K562 (cell line): ENCODE measurements around the gene C13orf46. TPM values are rescaled to one million over a fixed set of nuclear protein-coding genes. Genes with fewer than 3 reads are reported as not detected.

Source experiments
- ATAC-seq: fragments of 200-7000 bp; cut with Tn5 transposase; 3 replicates; pipeline ENCODE4 v1.9.1; 2020; ENCODE audit warnings: moderate library complexity
- BruUV-seq: library from RNA; stranded (reverse); fragments of 400-500 nt; replicated peaks from 2 replicates; lab custom pipeline; 2021; lab: Mats Ljungman, UMichigan
- CTCF ChIA-PET: fragments of 300-600 bp; formaldehyde crosslinking; extraction: SDS; loops from one replicate; lab custom pipeline; 2021; ENCODE audit warnings: low intra/inter-chr PET ratio; lab: Yijun Ruan, JAX
- POLR2A ChIA-PET: fragments of 300-600, 350-650 bp; sonication (Branson Sonifier 250); formaldehyde crosslinking; extraction: SDS; loops from one replicate; lab custom pipeline; 2021; ENCODE audit warnings: antibody characterized with exemption, inconsistent platforms; lab: Yijun Ruan, JAX
- DNase-seq, 4 experiments: peaks; one replicate each; pipeline versions ENCODE4 v3.0.0 to v3.0.0-alpha.2; 2011 to 2018; ENCODE audit warnings: low spot score in 3 of 4, mixed read lengths in 3 of 4; ENCODE audit errors: extremely low read depth in 1 of 4
- FAIRE-seq: peaks from 2 replicates; lab custom pipeline; 2011; peaks lifted over from hg19 to GRCh38; lab: Jason Lieb, UNC
- H2AFZ ChIP-seq: 2 replicates; pipeline ENCODE4 v1.6.0; 2011; ENCODE audit warnings: low read depth, low read length, control low read depth, inconsistent platforms
- H3K27ac ChIP-seq: fragments of 200-600 bp; 3 replicates; pipeline ENCODE4 v1.8.0; 2011; ENCODE audit warnings: low read depth, mild to moderate bottlenecking, control low read depth, inconsistent platforms, low read length, moderate library complexity, mixed read lengths; ENCODE audit errors: extremely low read depth
- H3K27me3 ChIP-seq, 2 experiments: fragments of 300-600 bp in 1 of 2; 2 replicates in 1 of 2; 3 replicates in 1 of 2; pipeline versions ENCODE4 v1.6.0 to v1.8.0; 2011; ENCODE audit warnings: inconsistent platforms in 2 of 2, low read length in 2 of 2, mild to moderate bottlenecking in 1 of 2, mixed read lengths in 1 of 2, moderate library complexity in 1 of 2; ENCODE audit not compliant: control insufficient read depth in 2 of 2, insufficient read depth in 2 of 2
- H3K36me3 ChIP-seq: fragments of 300-600 bp; 3 replicates; pipeline ENCODE4 v1.8.0; 2011; ENCODE audit warnings: mild to moderate bottlenecking, low read length, inconsistent platforms; ENCODE audit not compliant: control insufficient read depth, insufficient read depth
- H3K4me1 ChIP-seq, 2 experiments: fragments of 200-600 bp in 1 of 2; replicated peaks in 1 of 2; 2 replicates in 1 of 2; 3 replicates in 1 of 2; pipeline versions ENCODE4 v1.5.1 to v1.8.0; 2011; ENCODE audit warnings: inconsistent platforms in 2 of 2, low read length in 2 of 2, mild to moderate bottlenecking in 1 of 2, mixed read lengths in 1 of 2, moderate library complexity in 1 of 2; ENCODE audit not compliant: control insufficient read depth in 2 of 2, insufficient read depth in 2 of 2
- H3K4me2 ChIP-seq: 2 replicates; pipeline ENCODE4 v1.6.1; 2011; ENCODE audit warnings: low read length, control low read depth, inconsistent platforms, mixed read lengths; ENCODE audit not compliant: insufficient read depth
- H3K4me3 ChIP-seq: fragments of 200-600 bp; sonication (generic), shearing (Covaris generic); 2 replicates; pipeline ENCODE4 v1.5.1; 2016; ENCODE audit warnings: control low read depth, inconsistent platforms
- H3K79me2 ChIP-seq: fragments of 200-600 bp; 3 replicates; pipeline ENCODE4 v1.8.0; 2011; ENCODE audit warnings: low read length, inconsistent platforms; ENCODE audit not compliant: control insufficient read depth, insufficient read depth
- H3K9ac ChIP-seq, 2 experiments: 2 replicates each; pipeline versions ENCODE4 v1.6.0 to v1.6.1; 2011; ENCODE audit warnings: low read depth in 2 of 2, low read length in 2 of 2, control low read depth in 1 of 2, inconsistent platforms in 1 of 2, mild to moderate bottlenecking in 1 of 2, mixed read lengths in 1 of 2; ENCODE audit not compliant: insufficient read depth in 1 of 2
- H3K9me1 ChIP-seq: one replicate; pipeline ENCODE4 v1.6.0; 2011; ENCODE audit warnings: inconsistent platforms, mild to moderate bottlenecking, low read length, moderate library complexity; ENCODE audit not compliant: control insufficient read depth, insufficient read depth
- H3K9me3 ChIP-seq: replicated peaks from 2 replicates; pipeline ENCODE4 v1.5.1; 2011; ENCODE audit warnings: low read depth, low read length, inconsistent platforms; ENCODE audit not compliant: control insufficient read depth, insufficient read depth
- H4K20me1 ChIP-seq: replicated peaks from 2 replicates; pipeline ENCODE4 v1.6.1; 2011; ENCODE audit warnings: low read length, inconsistent platforms, mixed read lengths; ENCODE audit not compliant: control insufficient read depth, insufficient read depth
- CEBPB ChIP-seq: fragments of 450-650 bp; IDR thresholded peaks from 2 replicates; pipeline ENCODE4 v1.6.1; 2016; ENCODE audit warnings: missing genetic modification characterization, missing compliant biosample characterization
- IRF2 ChIP-seq: sonication (generic); formaldehyde crosslinking; IDR thresholded peaks from 2 replicates; pipeline ENCODE4 v1.8.1; 2022; ENCODE audit warnings: mild to moderate bottlenecking, missing genetic modification reagents
- MIER1 ChIP-seq: fragments of 450-650 bp; IDR thresholded peaks from 2 replicates; pipeline ENCODE4 v1.6.1; 2016; ENCODE audit warnings: antibody characterized with exemption, mild to moderate bottlenecking, low read depth
- U2AF2 ChIP-seq: fragments of 200-400 bp; formaldehyde crosslinking; optimal IDR thresholded peaks from 2 replicates; pipeline ENCODE3; 2017; ENCODE audit warnings: low read depth, mild to moderate bottlenecking, low read length
- ZNF77 ChIP-seq: fragments of 250-450 bp; sonication (Bioruptor Pico); IDR thresholded peaks from 2 replicates; pipeline ENCODE4 v1.5.0; 2020
- WGBS: fragments of 100-300 bp; shearing (Covaris generic); methylation state at CpG from one replicate; pipeline ENCODE4 v1.1.6; 2016; ENCODE audit warnings: low coverage, mixed read lengths; ENCODE audit not compliant: insufficient coverage; ENCODE audit errors: missing lambda C conversion rate; 5-methylcytosine and 5-hydroxymethylcytosine counted together
- in situ Hi-C: fragments of 300-500 bp; cut with MboI; formaldehyde crosslinking; loops from 4 replicates; pipeline ENCODE4 v1.15.0; 2018; ENCODE audit warnings: inconsistent platforms, mixed read lengths
- intact Hi-C: fragments of 100-400 bp; cut with micrococcal nuclease; formaldehyde crosslinking; loops from 2 replicates; pipeline ENCODE4 v1.14.2; 2022
- polyA plus RNA-seq, 8 experiments: library from polyadenylated mRNA; depleted of rRNA in 4 of 8; stranded (reverse) in 5 of 8; unstranded in 3 of 8; fragments of >200 nt; fragmentation: Nextera tagmentation in 2 of 8; fragmentation: Illumina TruSeq in 1 of 8; extraction: Ambion mirVana in 2 of 8; extraction: Trizol in 1 of 8; gene quantifications; 2 replicates each; pipeline versions ENCODE4 v1.2.1 to v1.2.3, GENCODE V29; 2011 to 2014; ENCODE audit warnings: inconsistent platforms in 1 of 8, missing spikeins in 1 of 8
- total RNA-seq, 7 experiments: library from RNA; depleted of rRNA in 6 of 7; stranded (reverse); fragments of >200 nt in 6 of 7; fragmentation: Illumina TruSeq in 2 of 7; extraction: Trizol in 2 of 7; gene quantifications; 2 replicates each; pipeline versions ENCODE4 v1.2.1 to v1.2.3, GENCODE V29; 2011 to 2021; ENCODE audit warnings: low replicate concordance in 1 of 7
- TF ChIP-seq, protein P1 (sequence below): conservative IDR thresholded peaks from 2 replicates; pipeline ENCODE4 v1.6.1; 2011; ENCODE audit warnings: low read depth, mild to moderate bottlenecking, low read length; ENCODE audit not compliant: control insufficient read depth

C13orf46 gene
- total and polyA plus RNA-seq, 9 of the 15 experiments (the other 6 are each of a cell fraction or from before 2014, with no cell fraction given): 0.04 to 0.24 (median 0.05) TPM; not detected in 4

DNA sequence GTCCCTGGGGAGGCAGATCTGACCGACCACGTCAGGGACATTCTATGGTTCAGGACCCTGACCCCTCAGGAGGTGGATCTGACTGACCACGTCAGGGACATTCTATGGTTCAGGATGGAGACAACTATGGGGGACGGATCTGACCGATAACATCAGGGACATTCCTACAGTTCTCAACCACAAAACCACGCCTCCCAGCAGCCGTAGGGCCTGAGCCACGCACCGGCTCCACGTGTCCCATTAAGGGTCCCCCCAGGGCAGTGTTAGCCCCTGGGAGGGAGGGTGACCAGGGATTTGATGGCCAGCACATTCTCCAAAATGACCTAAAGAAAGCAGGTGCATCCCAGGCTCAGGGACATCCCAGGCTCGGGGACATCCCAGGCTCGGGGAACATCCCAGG is 49.0 kb upstream of the C13orf46 start:
- no TSS peak for BruUV-seq
- intact Hi-C loops (no loop called here), in situ Hi-C loops (no loop called here)
- Histone ChIP-seq H3K27ac (no peak overlapping the region), H2AFZ (no peak overlapping the region), H3K4me3 (no peak overlapping the region), H3K27me3 (no peaks in the 10 kb centered on the region), H3K4me2 (no peak overlapping the region), H3K79me2 (no peaks in the 10 kb centered on the region), H3K4me1 (peaks cover 2 to 52% of the 10 kb centered on the region in 2 experiments; a peak in 3 of 5 replicates), H3K36me3 (peaks cover 20% of the 10 kb centered on the region; the same call in 2 of the 3 replicates), H4K20me1 (no peaks in the 10 kb centered on the region), H3K9ac (peak overlapping the region in 1 of 2 experiments; percentile 35; a peak in 2 of 4 replicates)
- POLR2A ChIA-PET: interaction anchor here (1.5 kb wide), 1 partner anchor 9 kb away, joined by 4 read pairs; no protein-coding TSS in a partner anchor
- CTCF ChIA-PET: no interaction called here
- WGBS: 54% methylated on average over 8 of the region's 12 CpGs
- no peak for FAIRE-seq
- no peak for DNase-seq
- no peak for ATAC-seq
- no peak for TF ChIP-seq CEBPB
- no peak for TF ChIP-seq ZNF77 (CRISPR knock-in tag)
- TF ChIP-seq IRF2 (CRISPR knock-in tag): no peak
- TF ChIP-seq U2AF2: no peak
- no peak for TF ChIP-seq MIER1
- TF ChIP-seq, protein P1, sequence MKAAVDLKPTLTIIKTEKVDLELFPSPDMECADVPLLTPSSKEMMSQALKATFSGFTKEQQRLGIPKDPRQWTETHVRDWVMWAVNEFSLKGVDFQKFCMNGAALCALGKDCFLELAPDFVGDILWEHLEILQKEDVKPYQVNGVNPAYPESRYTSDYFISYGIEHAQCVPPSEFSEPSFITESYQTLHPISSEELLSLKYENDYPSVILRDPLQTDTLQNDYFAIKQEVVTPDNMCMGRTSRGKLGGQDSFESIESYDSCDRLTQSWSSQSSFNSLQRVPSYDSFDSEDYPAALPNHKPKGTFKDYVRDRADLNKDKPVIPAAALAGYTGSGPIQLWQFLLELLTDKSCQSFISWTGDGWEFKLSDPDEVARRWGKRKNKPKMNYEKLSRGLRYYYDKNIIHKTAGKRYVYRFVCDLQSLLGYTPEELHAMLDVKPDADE: no peak
- TF ChIP-seq, all 486 proteins: peak for 0
- no peaks in the 10 kb centered on the region for H3K9me1 ChIP-seq
- H3K9me3 ChIP-seq: no peaks in the 10 kb centered on the region
